ENCODE data around the gene ABCD4.

- TF ChIP-seq CTCF (IDR thresholded peaks at IDR 0.05) (no peak), POLR2A (IDR thresholded peaks at IDR 0.05) (no peak)
Observed at GRCh38 chr14:74296037-74296467, 6.7 kb downstream of the ABCD4 start.

Measured in breast epithelium (tissue), 3 donors.